Peyer's patch (tissue), 4 donors: Measurements from ENCODE around the gene HOXA6. TPM values are rescaled to one million over a fixed set of nuclear protein-coding genes. Genes with fewer than 3 reads are reported as not detected.

Experiments
- DNase-seq, 3 donors: peaks; one replicate each; pipeline ENCODE4 v3.0.0-alpha.2; 2017 to 2019
- H3K27ac ChIP-seq, 4 donors: fragments of 200-600 bp; sonication (generic); one replicate each; pipeline ENCODE4 v1.5.1; 2016 to 2019
- H3K27me3 ChIP-seq, 2 donors: fragments of 200-600 bp; sonication (generic); one replicate each; pipeline ENCODE4 v1.5.1; 2019
- H3K36me3 ChIP-seq, 3 donors: fragments of 200-600 bp; sonication (generic); one replicate each; pipeline ENCODE4 v1.5.1; 2016 to 2019
- H3K4me1 ChIP-seq, 4 donors: fragments of 200-600 bp; sonication (generic); one replicate each; pipeline ENCODE4 v1.5.1; 2016 to 2019
- H3K4me3 ChIP-seq, 4 donors: fragments of 200-600 bp; sonication (generic); 1 replicate in 3 of 4; 2 replicates in 1 of 4; pipeline ENCODE4 v1.5.1; 2016 to 2019; ENCODE audit warnings: mild to moderate bottlenecking in 1 of 4
- H3K9me3 ChIP-seq, 4 donors: fragments of 200-600 bp; sonication (generic); one replicate each; pipeline ENCODE4 v1.5.1; 2016 to 2019; ENCODE audit warnings: mild to moderate bottlenecking in 1 of 4
- POLR2A ChIP-seq, 2 donors: fragments of 450-650 bp; IDR thresholded peaks; one replicate each; pipeline ENCODE4 v1.5.1; 2017; ENCODE audit warnings: antibody characterized with exemption in 2 of 2, mild to moderate bottlenecking in 2 of 2, moderate library complexity in 2 of 2
- total RNA-seq, 4 donors: library from RNA; depleted of rRNA; stranded (reverse); fragments of >200 nt; gene quantifications; one replicate each; pipeline ENCODE4 v1.1.0, GENCODE V29; 2016
- TF ChIP-seq, protein P1 (sequence below), 6 experiments: fragments of 450-650 bp in 4 of 6; fragments of 200-600 bp in 2 of 6; sonication (generic) in 1 of 6; IDR thresholded peaks; one replicate each; pipeline ENCODE4 v1.5.1; 2017 to 2019; ENCODE audit warnings: antibody characterized with exemption in 6 of 6, mild to moderate bottlenecking in 3 of 6, moderate library complexity in 1 of 6

HOXA6 gene
- total RNA-seq, 4 donors from 2014 or later = 18.7 to 45.0 (median 30.7) TPM

DNA sequence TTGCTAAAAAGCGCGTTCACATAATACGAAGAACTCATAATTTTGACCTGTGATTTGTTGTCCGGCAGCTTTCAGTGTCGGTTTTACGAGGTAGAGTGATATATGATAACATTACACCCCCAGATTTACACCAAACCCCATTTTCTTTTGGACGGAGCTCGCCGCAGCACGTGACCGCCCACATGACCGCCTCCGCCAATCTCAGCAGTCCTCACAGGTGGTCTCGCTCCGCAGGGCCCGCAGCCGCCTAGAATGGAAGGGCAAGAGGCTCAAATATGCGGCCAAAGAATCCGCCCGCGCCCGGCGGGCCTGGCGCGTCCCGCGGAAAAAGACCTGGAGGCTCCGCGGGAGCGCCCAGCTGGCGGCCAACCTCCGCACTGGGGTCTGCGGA, 8.9 kb upstream of the HOXA6 start, which contains the start of gene HOXA7:
TSS of gene HOXA7 (minus strand) at position 168 of the 391 bp plus-strand sequence. CDS start at position 38, 130 bp downstream.
- H3K4me3 ChIP-seq = peak within 1 kb of the TSS; percentile 33 to 81 (median 55)
- peaks cover 3 to 60% (median 13%) of the 10 kb centered on the region in 4 donors for H3K4me1 ChIP-seq
- no peaks in the 10 kb centered on the region for H3K27me3 ChIP-seq
- peak; percentile 25 to 83 (median 76) for DNase-seq
- H3K36me3 ChIP-seq = no peaks in the 10 kb centered on the region
- peak within 1 kb of the TSS; percentile 69 to 93 (median 84) for H3K27ac ChIP-seq
- peaks cover 0 to 7% (median 0%) of the 10 kb centered on the region in 4 donors for H3K9me3 ChIP-seq
- TF ChIP-seq, protein P1, sequence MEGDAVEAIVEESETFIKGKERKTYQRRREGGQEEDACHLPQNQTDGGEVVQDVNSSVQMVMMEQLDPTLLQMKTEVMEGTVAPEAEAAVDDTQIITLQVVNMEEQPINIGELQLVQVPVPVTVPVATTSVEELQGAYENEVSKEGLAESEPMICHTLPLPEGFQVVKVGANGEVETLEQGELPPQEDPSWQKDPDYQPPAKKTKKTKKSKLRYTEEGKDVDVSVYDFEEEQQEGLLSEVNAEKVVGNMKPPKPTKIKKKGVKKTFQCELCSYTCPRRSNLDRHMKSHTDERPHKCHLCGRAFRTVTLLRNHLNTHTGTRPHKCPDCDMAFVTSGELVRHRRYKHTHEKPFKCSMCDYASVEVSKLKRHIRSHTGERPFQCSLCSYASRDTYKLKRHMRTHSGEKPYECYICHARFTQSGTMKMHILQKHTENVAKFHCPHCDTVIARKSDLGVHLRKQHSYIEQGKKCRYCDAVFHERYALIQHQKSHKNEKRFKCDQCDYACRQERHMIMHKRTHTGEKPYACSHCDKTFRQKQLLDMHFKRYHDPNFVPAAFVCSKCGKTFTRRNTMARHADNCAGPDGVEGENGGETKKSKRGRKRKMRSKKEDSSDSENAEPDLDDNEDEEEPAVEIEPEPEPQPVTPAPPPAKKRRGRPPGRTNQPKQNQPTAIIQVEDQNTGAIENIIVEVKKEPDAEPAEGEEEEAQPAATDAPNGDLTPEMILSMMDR (IDR thresholded peaks at IDR 0.05) = no peak
- TF ChIP-seq POLR2A (IDR thresholded peaks at IDR 0.05) = peak in 1 of 2 donors; percentile 39

DNA sequence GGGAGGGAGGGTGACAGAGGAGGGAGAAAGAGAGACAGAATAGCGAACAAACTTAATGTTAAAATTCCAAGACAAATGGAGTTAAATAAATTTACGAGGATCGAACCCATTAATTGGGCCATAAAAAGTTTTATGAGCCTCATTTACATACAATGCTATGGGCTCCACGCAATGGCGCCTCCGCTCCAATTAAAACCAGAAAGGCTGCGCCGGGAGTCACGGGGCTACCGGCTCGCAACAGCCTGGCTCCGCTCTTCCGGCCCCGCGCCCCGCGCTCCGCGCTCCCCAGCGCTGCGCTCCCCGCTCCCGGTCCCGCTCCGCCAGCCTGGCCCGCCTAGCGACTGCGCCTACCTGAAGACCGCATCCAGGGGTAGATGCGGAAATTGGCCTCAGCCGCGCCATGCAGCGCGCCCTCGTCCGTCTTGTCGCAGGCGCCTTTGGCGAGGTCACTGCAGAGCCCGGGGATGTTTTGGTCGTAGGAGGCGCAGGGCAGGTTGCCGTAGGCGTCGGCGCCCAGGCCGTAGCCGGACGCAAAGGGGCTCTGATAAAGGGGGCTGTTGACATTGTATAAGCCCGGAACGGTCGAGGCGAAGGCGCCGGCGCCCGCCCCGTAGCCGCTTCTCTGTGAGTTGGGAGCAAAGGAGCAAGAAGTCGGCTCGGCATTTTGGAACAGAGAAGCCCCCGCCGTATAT, 8.4 kb upstream of the HOXA6 start:
- TF ChIP-seq, protein P1 (IDR thresholded peaks at IDR 0.05) = no peak
- TF ChIP-seq POLR2A (IDR thresholded peaks at IDR 0.05) = peak; percentile 38 to 51
- Histone ChIP-seq H3K36me3 (no peaks in the 10 kb centered on the region), H3K9me3 (peaks cover 0 to 7% (median 0%) of the 10 kb centered on the region in 4 donors), H3K27ac (peak overlapping the region; percentile 69 to 93 (median 84)), H3K4me1 (peaks cover 3 to 55% (median 13%) of the 10 kb centered on the region in 4 donors), H3K27me3 (no peaks in the 10 kb centered on the region), H3K4me3 (peak overlapping the region; percentile 33 to 81 (median 55))
- peak; percentile 15 to 78 (median 69) for DNase-seq

DNA sequence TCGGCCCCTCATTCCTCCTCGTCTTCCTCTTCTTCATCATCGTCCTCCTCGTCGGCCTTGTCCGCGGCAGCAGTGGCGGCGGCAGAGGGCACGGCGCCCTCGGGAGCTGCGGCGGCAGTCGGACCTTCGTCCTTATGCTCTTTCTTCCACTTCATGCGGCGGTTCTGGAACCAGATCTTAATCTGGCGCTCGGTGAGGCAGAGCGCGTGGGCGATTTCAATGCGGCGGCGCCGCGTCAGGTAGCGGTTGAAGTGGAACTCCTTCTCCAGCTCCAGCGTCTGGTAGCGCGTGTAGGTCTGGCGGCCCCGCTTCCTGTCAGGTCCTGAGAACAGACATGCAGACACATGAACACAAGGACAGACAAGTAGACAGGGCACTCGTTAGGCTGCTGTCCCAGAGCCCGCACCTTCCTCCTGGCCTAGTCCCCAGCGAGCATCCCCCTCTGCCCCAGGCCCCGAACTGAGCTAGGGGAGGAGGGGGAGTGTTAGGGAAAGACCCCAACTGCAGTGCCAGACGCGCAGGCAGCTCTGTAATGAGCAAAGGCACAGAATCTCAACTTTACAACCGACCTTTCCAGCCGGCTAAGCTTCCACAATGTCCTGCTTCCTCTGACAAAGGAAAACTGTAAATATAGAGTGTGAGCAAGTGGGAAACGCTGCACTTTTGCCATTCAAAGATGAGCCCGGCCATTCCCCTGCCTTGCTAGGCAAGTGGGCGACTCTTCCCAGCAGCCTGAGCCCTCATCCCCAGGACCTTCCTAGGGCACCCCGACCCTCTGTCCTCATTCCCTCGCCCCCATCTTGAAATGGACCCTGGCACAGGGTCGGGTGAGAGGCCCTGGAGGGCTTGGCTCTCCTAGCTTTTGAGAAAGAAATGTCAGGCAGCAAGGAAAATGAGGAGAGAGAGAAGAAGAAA, 7.6 kb upstream of the HOXA6 start:
- Histone ChIP-seq H3K36me3 (no peaks in the 10 kb centered on the region), H3K4me1 (peaks cover 1 to 49% (median 14%) of the 10 kb centered on the region in 4 donors), H3K4me3 (peak overlapping the region; percentile 4 to 81 (median 55)), H3K9me3 (peaks cover 0 to 7% (median 0%) of the 10 kb centered on the region in 4 donors), H3K27me3 (no peaks in the 10 kb centered on the region), H3K27ac (peak overlapping the region; percentile 69 to 93 (median 84))
- peak; percentile 17 to 72 (median 68) for DNase-seq
- no peak for TF ChIP-seq POLR2A (IDR thresholded peaks at IDR 0.05)
- TF ChIP-seq, protein P1 (IDR thresholded peaks at IDR 0.05) = no peak

DNA sequence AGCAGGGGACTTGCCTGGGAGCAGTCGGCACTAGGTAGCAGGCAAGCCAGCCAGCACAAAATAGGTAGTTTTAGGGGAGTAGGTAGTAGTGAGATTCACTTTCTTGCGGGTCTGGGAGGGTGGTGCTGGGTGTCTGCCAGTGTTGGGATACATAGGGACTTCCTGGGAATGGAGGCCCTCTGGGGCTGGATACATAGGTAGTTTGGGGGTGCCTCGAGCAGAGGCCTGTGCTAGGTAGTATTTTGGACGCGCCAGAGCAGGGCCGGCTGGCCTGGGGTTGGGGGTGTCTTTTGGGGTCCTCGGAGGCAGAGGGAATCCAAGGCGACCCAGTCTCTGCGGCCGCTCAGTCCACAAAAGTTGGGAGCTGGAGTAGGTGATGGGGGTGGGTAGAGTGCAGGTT, 6.8 kb upstream of the HOXA6 start:
- peak; percentile 11 to 50 (median 42) for DNase-seq
- Histone ChIP-seq H3K27me3 (no peaks in the 10 kb centered on the region), H3K27ac (peak overlapping the region in 3 of 4 donors; percentile 60 to 93 (median 76)), H3K9me3 (peaks cover 0 to 7% (median 0%) of the 10 kb centered on the region in 4 donors), H3K4me1 (peaks cover 0 to 48% (median 14%) of the 10 kb centered on the region in 4 donors), H3K4me3 (peak overlapping the region in 2 of 4 donors; percentile 74 to 81), H3K36me3 (no peaks in the 10 kb centered on the region)
- no peak for TF ChIP-seq POLR2A (IDR thresholded peaks at IDR 0.05)
- TF ChIP-seq, protein P1 (IDR thresholded peaks at IDR 0.05) = no peak

DNA sequence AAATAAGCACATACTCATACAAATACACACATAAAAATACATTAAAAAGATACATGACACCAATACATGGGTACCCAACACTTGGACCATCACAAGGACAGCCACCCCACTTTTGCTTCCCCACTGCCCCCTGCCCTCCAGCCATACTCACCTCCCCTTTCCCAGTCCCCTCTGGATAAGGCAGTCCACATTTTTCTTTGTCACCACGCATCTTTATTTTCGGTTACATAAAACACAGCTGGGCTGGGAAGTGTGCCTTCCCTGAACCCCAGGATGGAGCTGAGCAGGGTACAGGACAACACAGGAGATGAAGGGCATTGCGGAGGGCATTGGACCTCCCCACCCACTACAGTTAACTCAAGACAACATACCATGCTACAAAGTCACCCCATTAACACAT, 6.0 kb upstream of the HOXA6 start:
- Histone ChIP-seq H3K27me3 (no peaks in the 10 kb centered on the region), H3K27ac (peak overlapping the region in 3 of 4 donors; percentile 81 to 96 (median 92)), H3K4me1 (peaks cover 0 to 56% (median 14%) of the 10 kb centered on the region in 4 donors), H3K36me3 (no peaks in the 10 kb centered on the region), H3K9me3 (peaks cover 0 to 7% (median 0%) of the 10 kb centered on the region in 4 donors), H3K4me3 (no peak overlapping the region)
- peak in 2 of 3 donors; percentile 5 to 43 for DNase-seq
- TF ChIP-seq, protein P1 (IDR thresholded peaks at IDR 0.05) = no peak
- TF ChIP-seq POLR2A (IDR thresholded peaks at IDR 0.05) = no peak
